ENCODE measurements around the gene FRMD7.

Gene FRMD7

GRCh38 chrX:132125906-132126305 is 1.9 kb downstream of the FRMD7 start:
- Histone ChIP-seq H3K4me1 (ENCODE audit: control insufficient read depth in 5 of 5, insufficient read depth in 5 of 5, low read length in 5 of 5) (peaks cover 0 to 3% (median 2%) of the 10 kb centered on the region in 5 donors), H3K9me3 (ENCODE audit: control insufficient read depth in 5 of 5, low read length in 5 of 5) (peaks cover 0 to 4% (median under 1%) of the 10 kb centered on the region in 5 donors), H3K27me3 (ENCODE audit: control insufficient read depth in 5 of 5, insufficient read depth in 4 of 5, low read length in 5 of 5) (peaks cover 0 to 18% (median 7%) of the 10 kb centered on the region in 5 donors), H3K9ac (ENCODE audit: low read length in 5 of 5) (no peak overlapping the region), H3K4me3 (ENCODE audit: low read depth in 1 of 5, low read length in 5 of 5) (no peak overlapping the region), H3K36me3 (ENCODE audit: control insufficient read depth in 5 of 5, insufficient read depth in 5 of 5, low read length in 5 of 5) (no peaks in the 10 kb centered on the region), H3K27ac (ENCODE audit: low read depth, low read length) (no peak overlapping the region)

GRCh38 chrX:132120913-132121312 is 6.9 kb downstream of the FRMD7 start:
- no peak overlapping the region for H3K27ac ChIP-seq (ENCODE audit: low read depth, low read length)

GRCh38 chrX:132119821-132120515 is 7.9 kb downstream of the FRMD7 start:
- H3K9me3 ChIP-seq (ENCODE audit: control insufficient read depth in 5 of 5, low read length in 5 of 5): peaks cover 0 to 11% (median 5%) of the 10 kb centered on the region in 5 donors
- no peak overlapping the region for H3K4me3 ChIP-seq (ENCODE audit: low read depth in 1 of 5, low read length in 5 of 5)
- H3K27ac ChIP-seq (ENCODE audit: low read depth, low read length): no peak overlapping the region
- H3K9ac ChIP-seq (ENCODE audit: low read length in 5 of 5): no peak overlapping the region
- H3K27me3 ChIP-seq (ENCODE audit: control insufficient read depth in 5 of 5, insufficient read depth in 4 of 5, low read length in 5 of 5): peaks cover 0 to 18% (median 5%) of the 10 kb centered on the region in 5 donors
- H3K4me1 ChIP-seq (ENCODE audit: control insufficient read depth in 5 of 5, insufficient read depth in 5 of 5, low read length in 5 of 5): no peaks in the 10 kb centered on the region
- H3K36me3 ChIP-seq (ENCODE audit: control insufficient read depth in 5 of 5, insufficient read depth in 5 of 5, low read length in 5 of 5): no peaks in the 10 kb centered on the region

More at GRCh38 chrX:132120913-132121312, 6.9 kb downstream of the FRMD7 start:
- Histone ChIP-seq H3K27me3 (ENCODE audit: control insufficient read depth in 5 of 5, insufficient read depth in 4 of 5, low read length in 5 of 5) (peaks cover 2 to 19% (median 5%) of the 10 kb centered on the region in 5 donors), H3K9me3 (ENCODE audit: control insufficient read depth in 5 of 5, low read length in 5 of 5) (peaks cover 0 to 11% (median 5%) of the 10 kb centered on the region in 5 donors), H3K36me3 (ENCODE audit: control insufficient read depth in 5 of 5, insufficient read depth in 5 of 5, low read length in 5 of 5) (no peaks in the 10 kb centered on the region), H3K4me3 (ENCODE audit: low read depth in 1 of 5, low read length in 5 of 5) (no peak overlapping the region), H3K9ac (ENCODE audit: low read length in 5 of 5) (no peak overlapping the region), H3K4me1 (ENCODE audit: control insufficient read depth in 5 of 5, insufficient read depth in 5 of 5, low read length in 5 of 5) (no peaks in the 10 kb centered on the region)

- Histone ChIP-seq H3K27ac (ENCODE audit: low read depth, low read length) (no peak overlapping the region), H3K9ac (ENCODE audit: low read length in 5 of 5) (no peak overlapping the region), H3K36me3 (ENCODE audit: control insufficient read depth in 5 of 5, insufficient read depth in 5 of 5, low read length in 5 of 5) (no peaks in the 10 kb centered on the region), H3K4me3 (ENCODE audit: low read depth in 1 of 5, low read length in 5 of 5) (no peak overlapping the region), H3K4me1 (ENCODE audit: control insufficient read depth in 5 of 5, insufficient read depth in 5 of 5, low read length in 5 of 5) (no peaks in the 10 kb centered on the region), H3K9me3 (ENCODE audit: control insufficient read depth in 5 of 5, low read length in 5 of 5) (peaks cover 0 to 11% (median 5%) of the 10 kb centered on the region in 5 donors), H3K27me3 (ENCODE audit: control insufficient read depth in 5 of 5, insufficient read depth in 4 of 5, low read length in 5 of 5) (peaks cover 3 to 13% (median 6%) of the 10 kb centered on the region in 5 donors)
These were observed 8.5 kb downstream of the FRMD7 start for GRCh38 chrX:132119283-132119682.

GRCh38 chrX:132118358-132118757 is 9.5 kb downstream of the FRMD7 start:
- Histone ChIP-seq H3K36me3 (ENCODE audit: control insufficient read depth in 5 of 5, insufficient read depth in 5 of 5, low read length in 5 of 5) (no peaks in the 10 kb centered on the region), H3K27me3 (ENCODE audit: control insufficient read depth in 5 of 5, insufficient read depth in 4 of 5, low read length in 5 of 5) (peaks cover 3 to 17% (median 6%) of the 10 kb centered on the region in 5 donors), H3K9ac (ENCODE audit: low read length in 5 of 5) (no peak overlapping the region), H3K9me3 (ENCODE audit: control insufficient read depth in 5 of 5, low read length in 5 of 5) (peaks cover 0 to 11% (median 5%) of the 10 kb centered on the region in 5 donors), H3K4me1 (ENCODE audit: control insufficient read depth in 5 of 5, insufficient read depth in 5 of 5, low read length in 5 of 5) (no peaks in the 10 kb centered on the region), H3K27ac (ENCODE audit: low read depth, low read length) (no peak overlapping the region), H3K4me3 (ENCODE audit: low read depth in 1 of 5, low read length in 5 of 5) (no peak overlapping the region)

- Histone ChIP-seq H3K27ac (ENCODE audit: low read depth, low read length) (no peak overlapping the region), H3K36me3 (ENCODE audit: control insufficient read depth in 5 of 5, insufficient read depth in 5 of 5, low read length in 5 of 5) (no peaks in the 10 kb centered on the region), H3K4me1 (ENCODE audit: control insufficient read depth in 5 of 5, insufficient read depth in 5 of 5, low read length in 5 of 5) (no peaks in the 10 kb centered on the region), H3K4me3 (ENCODE audit: low read depth in 1 of 5, low read length in 5 of 5) (no peak overlapping the region), H3K9ac (ENCODE audit: low read length in 5 of 5) (no peak overlapping the region), H3K9me3 (ENCODE audit: control insufficient read depth in 5 of 5, low read length in 5 of 5) (peaks cover 0 to 6% (median 1%) of the 10 kb centered on the region in 5 donors), H3K27me3 (ENCODE audit: control insufficient read depth in 5 of 5, insufficient read depth in 4 of 5, low read length in 5 of 5) (peaks cover 3 to 18% (median 9%) of the 10 kb centered on the region in 5 donors)
These were observed 12.0 kb downstream of the FRMD7 start for GRCh38 chrX:132115792-132116191.

GRCh38 chrX:132114607-132115006 is 13.2 kb downstream of the FRMD7 start:
- Histone ChIP-seq H3K4me3 (ENCODE audit: low read depth in 1 of 5, low read length in 5 of 5) (no peak overlapping the region), H3K27me3 (ENCODE audit: control insufficient read depth in 5 of 5, insufficient read depth in 4 of 5, low read length in 5 of 5) (peaks cover 3 to 19% (median 8%) of the 10 kb centered on the region in 5 donors), H3K36me3 (ENCODE audit: control insufficient read depth in 5 of 5, insufficient read depth in 5 of 5, low read length in 5 of 5) (no peaks in the 10 kb centered on the region), H3K9ac (ENCODE audit: low read length in 5 of 5) (no peak overlapping the region), H3K4me1 (ENCODE audit: control insufficient read depth in 5 of 5, insufficient read depth in 5 of 5, low read length in 5 of 5) (no peaks in the 10 kb centered on the region), H3K27ac (ENCODE audit: low read depth, low read length) (no peak overlapping the region), H3K9me3 (ENCODE audit: control insufficient read depth in 5 of 5, low read length in 5 of 5) (no peaks in the 10 kb centered on the region)

- Histone ChIP-seq H3K36me3 (ENCODE audit: control insufficient read depth in 5 of 5, insufficient read depth in 5 of 5, low read length in 5 of 5) (no peaks in the 10 kb centered on the region), H3K27me3 (ENCODE audit: control insufficient read depth in 5 of 5, insufficient read depth in 4 of 5, low read length in 5 of 5) (peaks cover 0 to 7% (median 3%) of the 10 kb centered on the region in 5 donors), H3K4me3 (ENCODE audit: low read depth in 1 of 5, low read length in 5 of 5) (no peak overlapping the region), H3K9ac (ENCODE audit: low read length in 5 of 5) (no peak overlapping the region), H3K4me1 (ENCODE audit: control insufficient read depth in 5 of 5, insufficient read depth in 5 of 5, low read length in 5 of 5) (no peaks in the 10 kb centered on the region), H3K27ac (ENCODE audit: low read depth, low read length) (no peak overlapping the region), H3K9me3 (ENCODE audit: control insufficient read depth in 5 of 5, low read length in 5 of 5) (no peaks in the 10 kb centered on the region)
These were observed 20.5 kb downstream of the FRMD7 start for GRCh38 chrX:132107291-132107690.

GRCh38 chrX:132101799-132102198 is 26.0 kb downstream of the FRMD7 start:
- Histone ChIP-seq H3K4me1 (ENCODE audit: control insufficient read depth in 5 of 5, insufficient read depth in 5 of 5, low read length in 5 of 5) (no peaks in the 10 kb centered on the region), H3K36me3 (ENCODE audit: control insufficient read depth in 5 of 5, insufficient read depth in 5 of 5, low read length in 5 of 5) (no peaks in the 10 kb centered on the region), H3K4me3 (ENCODE audit: low read depth in 1 of 5, low read length in 5 of 5) (no peak overlapping the region), H3K27ac (ENCODE audit: low read depth, low read length) (no peak overlapping the region), H3K9me3 (ENCODE audit: control insufficient read depth in 5 of 5, low read length in 5 of 5) (no peaks in the 10 kb centered on the region), H3K9ac (ENCODE audit: low read length in 5 of 5) (no peak overlapping the region), H3K27me3 (ENCODE audit: control insufficient read depth in 5 of 5, insufficient read depth in 4 of 5, low read length in 5 of 5) (peaks cover 0 to 22% (median 7%) of the 10 kb centered on the region in 5 donors)

GRCh38 chrX:132101206-132101605 is 26.6 kb downstream of the FRMD7 start:
- H3K27me3 ChIP-seq (ENCODE audit: control insufficient read depth in 5 of 5, insufficient read depth in 4 of 5, low read length in 5 of 5): peaks cover 0 to 28% (median 7%) of the 10 kb centered on the region in 5 donors
- no peak overlapping the region for H3K4me3 ChIP-seq (ENCODE audit: low read depth in 1 of 5, low read length in 5 of 5)
- no peaks in the 10 kb centered on the region for H3K9me3 ChIP-seq (ENCODE audit: control insufficient read depth in 5 of 5, low read length in 5 of 5)
- no peak overlapping the region for H3K9ac ChIP-seq (ENCODE audit: low read length in 5 of 5)
- no peak overlapping the region for H3K27ac ChIP-seq (ENCODE audit: low read depth, low read length)
- no peaks in the 10 kb centered on the region for H3K4me1 ChIP-seq (ENCODE audit: control insufficient read depth in 5 of 5, insufficient read depth in 5 of 5, low read length in 5 of 5)
- no peaks in the 10 kb centered on the region for H3K36me3 ChIP-seq (ENCODE audit: control insufficient read depth in 5 of 5, insufficient read depth in 5 of 5, low read length in 5 of 5)
